HCT116 (cell line): ENCODE results near the gene TLR1.

Experiments used
- POLR2A ChIP-seq: IDR thresholded peaks from 2 replicates; pipeline ENCODE4 v1.7.0; 2011; ENCODE audit warnings: borderline replicate concordance; ENCODE audit not compliant: insufficient read depth, insufficient read length; ENCODE audit errors: extremely low read depth
- TF ChIP-seq, protein P1 (sequence below), 3 experiments: fragments of 200-600 bp in 1 of 3; sonication (generic) in 1 of 3; IDR thresholded peaks in 2 of 3; conservative IDR thresholded peaks in 1 of 3; 2 replicates each; pipeline ENCODE4 v1.5.1; 2012 to 2017; ENCODE audit warnings: low read depth in 2 of 3, low read length in 2 of 3, antibody characterized with exemption in 1 of 3, borderline replicate concordance in 1 of 3, control low read depth in 1 of 3, mild to moderate bottlenecking in 1 of 3, mixed read lengths in 1 of 3, mixed run types in 1 of 3, moderate library complexity in 1 of 3; ENCODE audit not compliant: insufficient read depth in 1 of 3

- TF ChIP-seq, protein P1, sequence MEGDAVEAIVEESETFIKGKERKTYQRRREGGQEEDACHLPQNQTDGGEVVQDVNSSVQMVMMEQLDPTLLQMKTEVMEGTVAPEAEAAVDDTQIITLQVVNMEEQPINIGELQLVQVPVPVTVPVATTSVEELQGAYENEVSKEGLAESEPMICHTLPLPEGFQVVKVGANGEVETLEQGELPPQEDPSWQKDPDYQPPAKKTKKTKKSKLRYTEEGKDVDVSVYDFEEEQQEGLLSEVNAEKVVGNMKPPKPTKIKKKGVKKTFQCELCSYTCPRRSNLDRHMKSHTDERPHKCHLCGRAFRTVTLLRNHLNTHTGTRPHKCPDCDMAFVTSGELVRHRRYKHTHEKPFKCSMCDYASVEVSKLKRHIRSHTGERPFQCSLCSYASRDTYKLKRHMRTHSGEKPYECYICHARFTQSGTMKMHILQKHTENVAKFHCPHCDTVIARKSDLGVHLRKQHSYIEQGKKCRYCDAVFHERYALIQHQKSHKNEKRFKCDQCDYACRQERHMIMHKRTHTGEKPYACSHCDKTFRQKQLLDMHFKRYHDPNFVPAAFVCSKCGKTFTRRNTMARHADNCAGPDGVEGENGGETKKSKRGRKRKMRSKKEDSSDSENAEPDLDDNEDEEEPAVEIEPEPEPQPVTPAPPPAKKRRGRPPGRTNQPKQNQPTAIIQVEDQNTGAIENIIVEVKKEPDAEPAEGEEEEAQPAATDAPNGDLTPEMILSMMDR (IDR thresholded peaks at IDR 0.05 in 2 of 3, conservative IDR thresholded peaks at IDR 0.05 in 1 of 3; ENCODE audit: borderline replicate concordance in 1 of 3, insufficient read depth in 1 of 3, low read depth in 2 of 3, low read length in 2 of 3), result no peak
- no peak for TF ChIP-seq POLR2A
Measured at GRCh38 chr4:38818441-38818976, 13.9 kb upstream of the TLR1 start.
